Tibial nerve (tissue), 4 donors: ENCODE results near the gene CSNK1G2.

Experiments used
- CTCF ChIP-seq, 5 experiments: fragments of 200-600 bp in 3 of 5; fragments of 450-650 bp in 2 of 5; sonication (generic) in 3 of 5; IDR thresholded peaks; one replicate each; pipeline ENCODE4 v1.5.1; 2016 to 2019; ENCODE audit warnings: antibody characterized with exemption in 5 of 5, mild to moderate bottlenecking in 3 of 5, moderate library complexity in 2 of 5
- EP300 ChIP-seq, 2 donors: sonication (generic); formaldehyde crosslinking; IDR thresholded peaks; one replicate each; pipeline ENCODE4 v1.6.1; 2017; ENCODE audit warnings: antibody characterized with exemption in 2 of 2, mild to moderate bottlenecking in 1 of 2
- POLR2A ChIP-seq, 2 donors: fragments of 450-650 bp; IDR thresholded peaks; one replicate each; pipeline ENCODE4 v1.6.1; 2017; ENCODE audit warnings: antibody characterized with exemption in 2 of 2, mild to moderate bottlenecking in 2 of 2, moderate library complexity in 2 of 2

GRCh38 chr19:1917926-1918325 lies 23.0 kb upstream of the CSNK1G2 start:
- TF ChIP-seq CTCF (IDR thresholded peaks at IDR 0.05) = no peak
- no peak for TF ChIP-seq POLR2A (IDR thresholded peaks at IDR 0.05)
- TF ChIP-seq EP300 (IDR thresholded peaks at IDR 0.05) = no peak
